Right lung (tissue), 10 donors: Measurements from ENCODE around the gene TCF21. TPM values are rescaled to one million over a fixed set of nuclear protein-coding genes. Genes with fewer than 3 reads are reported as not detected.
"Not testable (repeated sequence)": the region's sequence is repeated elsewhere in the genome, so short reads cannot be mapped to it uniquely, and the experiment has no call there.

Experiments used
- DNase-seq, 2 donors: peaks; one replicate each; pipeline ENCODE4 v3.0.0-alpha.2; 2013
- long read RNA-seq, 8 donors: transcript quantifications; one replicate each; lab custom pipeline, GENCODE V29; 2026
- polyA plus RNA-seq, 5 donors: library from polyadenylated mRNA; unstranded; fragments of 120-200 nt; gene quantifications; one replicate each; pipeline versions ENCODE4 v1.2.1 to v1.2.3, GENCODE V29; 2013; ENCODE audit warnings: inconsistent platforms in 1 of 5, low replicate concordance in 1 of 5; ENCODE audit not compliant: insufficient read length in 5 of 5, insufficient read depth in 1 of 5

TCF21 gene
- polyA plus RNA-seq: 100 to 1,000 TPM; 122 to 206 (median 174) TPM
- long read RNA-seq, donor 1, full-length matches to known transcripts: 243 of 243 reads
- long read RNA-seq, donor 1, partial matches to known transcripts: 0 of 243 reads
- long read RNA-seq, donor 1, other reads (novel, unspliced or antisense): 0 of 243 reads
- long read RNA-seq, donor 2, full-length matches to known transcripts: 84 of 84 reads
- long read RNA-seq, donor 2, partial matches to known transcripts: 0 of 84 reads
- long read RNA-seq, donor 2, other reads (novel, unspliced or antisense): 0 of 84 reads
- long read RNA-seq, donor 3, full-length matches to known transcripts: 129 of 129 reads
- long read RNA-seq, donor 3, partial matches to known transcripts: 0 of 129 reads
- long read RNA-seq, donor 3, other reads (novel, unspliced or antisense): 0 of 129 reads
- long read RNA-seq, donor 4, full-length matches to known transcripts: 123 of 123 reads
- long read RNA-seq, donor 4, partial matches to known transcripts: 0 of 123 reads
- long read RNA-seq, donor 4, other reads (novel, unspliced or antisense): 0 of 123 reads
- long read RNA-seq, donor 5, full-length matches to known transcripts: 190 of 198 reads
- long read RNA-seq, donor 5, partial matches to known transcripts: 8 of 198 reads
- long read RNA-seq, donor 5, other reads (novel, unspliced or antisense): 0 of 198 reads
- long read RNA-seq, donor 6, full-length matches to known transcripts: 201 of 247 reads
- long read RNA-seq, donor 6, partial matches to known transcripts: 46 of 247 reads
- long read RNA-seq, donor 6, other reads (novel, unspliced or antisense): 0 of 247 reads
- long read RNA-seq, donor 7, full-length matches to known transcripts: 40 of 40 reads
- long read RNA-seq, donor 7, partial matches to known transcripts: 0 of 40 reads
- long read RNA-seq, donor 7, other reads (novel, unspliced or antisense): 0 of 40 reads
- long read RNA-seq, donor 8, full-length matches to known transcripts: 67 of 67 reads
- long read RNA-seq, donor 8, partial matches to known transcripts: 0 of 67 reads
- long read RNA-seq, donor 8, other reads (novel, unspliced or antisense): 0 of 67 reads

DNA sequence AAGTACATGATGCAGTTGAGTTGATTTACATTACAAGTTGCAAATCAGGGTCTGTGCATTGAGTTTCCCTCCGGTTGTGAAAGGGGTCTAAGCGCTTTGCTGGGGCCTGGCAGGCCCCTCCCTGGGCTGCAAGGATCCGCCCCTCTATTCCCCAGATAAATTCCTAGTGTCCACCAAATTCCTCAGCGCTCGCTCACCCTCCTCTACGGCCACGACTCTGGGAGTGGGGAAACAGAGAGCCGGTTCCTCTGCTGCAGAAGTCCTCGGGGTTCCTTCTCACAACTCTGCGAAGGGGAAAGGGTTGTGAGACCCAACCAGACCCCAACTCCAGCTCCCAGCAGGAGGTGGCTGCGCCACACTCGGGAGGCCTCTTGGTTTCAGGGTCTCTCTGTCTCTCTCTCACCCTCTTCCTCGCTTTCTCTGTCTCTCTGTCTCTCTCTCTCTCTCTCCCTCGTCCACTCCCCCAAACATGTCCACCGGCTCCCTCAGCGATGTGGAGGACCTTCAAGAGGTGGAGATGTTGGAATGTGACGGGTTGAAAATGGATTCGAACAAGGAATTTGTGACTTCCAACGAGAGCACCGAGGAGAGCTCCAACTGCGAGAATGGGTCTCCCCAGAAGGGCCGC lies at the start of gene TCF21:
TSS of gene TCF21 (plus strand) at position 185 of the 628 bp plus-strand sequence. CDS start at position 470, 285 bp downstream.
- DNase-seq: peak; percentile 89 to 94

DNA sequence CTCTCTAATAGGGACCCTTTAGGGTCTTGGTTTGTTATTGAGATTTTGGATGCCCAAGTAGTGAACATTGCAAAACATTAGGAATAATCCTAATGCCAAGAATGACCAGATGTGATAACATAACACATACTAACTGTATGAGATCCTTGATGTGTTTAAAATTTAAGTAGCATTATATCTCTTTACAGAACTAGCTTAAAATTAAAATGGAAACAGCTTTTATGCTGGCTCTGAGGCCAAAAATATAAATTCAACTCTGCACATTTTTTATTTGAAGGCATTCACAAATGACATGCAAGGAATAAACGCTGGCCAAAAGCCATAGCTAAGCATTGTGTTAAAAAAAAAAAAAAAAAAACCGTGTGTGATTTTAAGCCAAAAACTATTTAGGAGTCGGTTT lies 47.7 kb upstream of the TCF21 start:
- DNase-seq: peak; percentile 49 to 50

DNA sequence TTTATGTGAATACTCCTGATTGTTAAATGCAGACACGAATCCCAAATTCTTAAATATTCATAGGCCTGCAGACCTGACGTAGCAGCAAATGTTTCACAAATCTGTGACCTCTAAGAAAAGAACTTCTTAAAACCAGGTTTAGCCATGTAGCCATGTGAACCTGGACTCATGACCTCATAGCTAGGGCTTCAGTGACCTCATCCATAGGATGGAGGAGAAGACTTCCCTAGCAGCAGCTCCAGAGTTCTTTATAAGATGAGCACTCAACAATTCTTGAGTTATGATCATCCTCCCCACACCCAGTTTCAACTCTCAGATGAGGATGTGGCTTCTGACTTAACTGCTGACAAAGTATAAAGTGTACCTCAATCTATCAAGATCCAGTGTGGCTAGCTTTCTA lies 45.8 kb upstream of the TCF21 start:
- DNase-seq: no peak

DNA sequence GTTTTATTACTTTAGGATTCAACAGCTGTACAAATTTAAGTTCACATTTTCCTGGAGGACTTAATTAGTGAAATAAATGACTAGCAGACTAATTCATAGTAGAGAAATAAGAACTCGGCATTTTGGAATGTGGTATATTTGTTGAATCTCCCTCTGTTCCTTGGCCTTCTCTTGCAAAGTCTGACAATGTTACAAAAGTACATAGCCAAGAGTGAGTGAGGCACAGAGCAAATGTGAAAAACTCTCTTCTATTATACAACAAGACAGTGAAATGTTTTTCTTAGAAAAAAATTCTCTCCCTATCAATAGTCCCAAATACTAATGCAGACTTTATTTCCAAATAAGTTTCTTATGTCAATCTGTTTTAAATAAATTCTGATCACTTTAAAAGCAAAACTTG lies 44.2 kb upstream of the TCF21 start:
- no peak for DNase-seq

DNA sequence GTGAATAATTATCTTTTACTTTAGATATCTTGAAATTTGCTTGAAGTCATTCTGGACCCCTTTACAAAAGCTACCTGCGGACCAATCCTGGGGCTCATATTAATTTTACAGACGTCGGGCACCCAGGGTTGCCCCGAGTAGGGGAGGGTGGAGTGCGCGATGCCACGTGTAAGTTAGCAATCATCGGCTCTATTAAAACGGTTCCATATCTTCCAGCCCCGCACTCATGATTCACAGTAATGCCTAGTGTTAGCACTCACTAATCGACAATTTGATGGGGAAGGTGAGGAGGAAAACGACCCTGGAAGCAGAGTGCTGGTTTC lies 34.9 kb upstream of the TCF21 start:
- DNase-seq: no peak

DNA sequence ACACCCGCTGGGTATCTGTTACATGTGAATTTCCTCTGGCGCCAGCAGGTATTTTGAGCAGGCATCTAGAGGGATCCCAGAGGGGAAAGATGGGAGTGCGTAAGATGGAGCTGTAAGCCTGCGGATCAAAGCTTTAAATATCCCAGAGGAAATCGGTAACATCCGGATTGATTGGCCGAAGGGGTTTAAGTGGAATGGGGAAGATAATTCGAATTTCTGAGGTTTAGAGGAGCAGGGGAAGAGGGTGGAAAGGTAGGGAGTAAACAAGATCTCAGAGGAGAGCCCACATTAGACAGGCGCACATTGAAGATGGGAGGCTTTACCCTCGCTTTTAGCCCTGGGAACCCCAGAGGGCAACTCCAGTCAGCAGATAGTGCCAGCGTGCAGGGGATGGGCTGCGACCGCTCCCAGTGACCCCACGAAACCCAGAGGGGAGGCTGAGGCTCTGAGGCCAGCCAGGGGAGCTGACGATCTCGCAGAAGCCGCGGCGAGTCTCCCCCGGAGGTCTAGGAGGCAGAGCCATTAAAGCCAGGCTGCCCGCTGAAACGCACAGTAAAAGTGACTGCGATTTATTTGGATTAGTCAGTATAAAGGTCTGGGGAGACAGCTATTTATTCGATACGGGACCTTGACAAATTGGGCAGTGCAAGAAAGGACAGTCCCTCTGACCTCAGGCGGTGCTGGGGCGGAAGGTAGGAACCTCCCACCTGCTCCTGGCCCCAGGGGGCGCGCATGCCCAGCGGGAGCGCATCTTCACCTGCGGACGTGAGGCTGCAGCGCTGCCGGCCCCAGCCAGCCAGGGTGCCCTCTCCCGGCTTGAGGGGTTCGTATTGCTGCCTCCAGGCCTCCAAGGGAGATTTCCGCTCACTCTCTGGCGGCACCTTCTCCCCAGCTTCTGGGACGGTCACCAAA lies 34.3 kb upstream of the TCF21 start:
- DNase-seq: no peak

DNA sequence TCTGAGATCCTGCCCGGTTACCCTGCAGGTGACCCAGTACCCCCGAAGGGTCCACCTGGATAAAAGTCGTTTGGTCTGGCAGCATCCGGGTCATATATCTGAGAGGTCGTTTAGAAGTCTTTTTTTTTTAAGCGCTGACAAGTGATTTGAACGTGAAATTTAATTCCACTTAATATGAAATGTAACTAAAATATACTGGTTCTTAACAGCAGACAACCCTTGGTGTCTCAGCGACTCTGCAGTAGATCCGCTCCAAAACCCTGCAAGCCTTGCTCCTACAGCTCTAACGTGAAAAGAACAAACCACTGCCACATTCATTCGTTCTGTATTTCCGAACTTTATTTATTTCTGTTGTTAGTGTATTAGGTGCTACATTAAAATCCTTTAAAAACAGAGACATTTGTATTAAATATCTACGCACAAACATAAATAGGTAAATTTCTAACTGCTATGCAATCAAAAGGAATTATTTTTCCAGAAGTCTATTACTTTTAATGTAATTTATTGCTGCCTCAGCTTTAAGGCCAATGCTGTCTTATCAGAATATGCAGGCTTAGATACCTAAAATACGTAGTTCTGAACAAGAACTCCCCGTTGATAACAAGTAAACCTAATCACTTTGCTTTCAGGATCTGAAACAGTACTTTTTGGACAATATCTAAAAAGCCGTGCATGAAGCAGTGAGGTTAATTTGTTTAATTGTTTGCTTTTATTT lies 33.5 kb upstream of the TCF21 start:
- DNase-seq: no peak

DNA sequence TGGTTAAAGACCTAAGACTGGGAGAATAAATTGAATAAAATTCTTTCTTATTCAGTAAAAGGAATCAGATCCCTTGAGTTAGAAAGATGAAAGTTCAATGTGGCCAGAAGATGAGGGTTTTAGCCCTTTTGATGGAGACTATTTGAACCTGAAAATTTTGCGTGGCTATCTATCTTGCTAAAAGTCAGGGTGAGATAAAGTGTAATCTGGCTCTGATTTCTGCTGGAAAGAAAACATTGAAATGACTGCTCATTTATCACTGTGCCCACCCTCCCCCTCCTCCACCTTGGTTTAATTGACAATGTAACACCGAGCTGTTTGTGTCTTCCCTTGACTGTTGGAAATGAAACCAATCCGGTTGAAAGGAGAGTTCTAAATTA lies 32.9 kb upstream of the TCF21 start:
- DNase-seq: no peak

DNA sequence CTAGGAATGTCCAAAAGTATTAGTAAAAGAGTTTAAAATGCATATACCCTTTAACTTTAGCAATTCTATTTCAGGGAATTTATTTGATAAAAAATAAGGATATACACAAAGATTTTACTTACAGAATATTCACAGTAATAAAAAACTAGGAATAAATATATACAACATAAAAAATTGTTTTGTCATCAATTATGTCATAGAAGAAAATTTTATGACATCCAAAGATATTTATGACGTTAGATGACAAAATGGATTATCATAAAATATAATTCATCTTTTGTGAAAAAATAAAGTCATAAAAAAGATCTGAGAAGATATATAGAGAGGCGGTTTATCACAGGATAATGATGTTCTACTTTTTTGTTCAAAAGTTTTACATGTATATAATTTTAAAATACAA lies 32.0 kb upstream of the TCF21 start:
- no peak for DNase-seq

DNA sequence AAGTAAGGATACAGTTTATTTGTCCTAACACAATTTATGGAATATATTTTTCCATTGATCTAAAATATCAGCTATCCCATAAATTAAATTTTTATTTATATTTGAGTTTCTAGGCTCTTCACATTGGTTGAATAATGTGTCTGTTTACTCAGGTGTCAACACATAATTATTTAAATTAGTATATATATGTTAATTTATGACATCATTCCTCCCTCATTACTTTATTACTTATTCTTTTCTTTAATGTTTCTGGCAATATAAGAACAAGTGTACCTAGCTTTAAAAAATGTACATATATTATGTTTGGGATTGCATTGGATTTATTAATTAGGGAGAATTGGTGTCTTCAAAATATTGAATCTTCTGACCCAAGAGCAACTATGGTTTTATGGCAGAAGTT lies 31.2 kb upstream of the TCF21 start:
- no peak for DNase-seq

DNA sequence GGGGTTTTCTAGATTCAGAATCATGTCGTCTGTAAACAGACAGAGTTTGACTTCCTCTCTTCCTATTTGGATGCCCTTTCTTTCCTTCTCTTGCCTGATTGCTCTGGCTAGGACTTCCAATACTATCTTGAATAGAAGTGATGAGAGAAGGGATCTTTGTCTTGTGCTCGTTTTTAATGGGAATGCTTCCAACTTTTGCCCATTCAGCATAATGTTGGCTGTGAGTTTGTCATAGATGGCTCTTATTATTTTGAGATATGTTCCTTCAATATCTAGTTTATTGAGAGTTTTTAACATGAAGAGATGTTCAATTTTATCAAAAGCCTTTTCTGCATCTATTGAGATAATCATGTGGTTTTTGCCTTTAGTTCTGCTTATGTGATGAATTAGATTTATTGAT lies 27.6 kb upstream of the TCF21 start:
- not testable (repeated sequence) for DNase-seq

DNA sequence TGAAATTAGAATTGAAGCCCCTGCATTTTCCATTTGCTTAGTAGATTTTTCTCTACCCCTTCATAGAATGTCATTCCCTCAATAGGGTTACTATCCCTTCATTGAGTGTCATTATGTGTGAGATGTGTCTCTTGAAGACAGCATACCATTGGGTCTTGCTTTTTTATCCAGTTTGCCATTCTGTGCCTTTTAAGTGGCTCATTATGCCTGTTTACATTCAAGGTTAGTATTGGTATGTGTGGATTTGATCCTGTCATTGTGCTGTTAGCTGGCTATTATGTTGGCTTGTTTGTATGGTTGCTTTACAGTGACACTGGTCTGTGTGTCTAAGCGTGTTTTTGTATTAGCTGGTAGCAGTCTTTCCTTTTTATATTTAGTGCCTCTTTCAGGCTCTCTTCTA lies 25.7 kb upstream of the TCF21 start:
- no peak for DNase-seq

DNA sequence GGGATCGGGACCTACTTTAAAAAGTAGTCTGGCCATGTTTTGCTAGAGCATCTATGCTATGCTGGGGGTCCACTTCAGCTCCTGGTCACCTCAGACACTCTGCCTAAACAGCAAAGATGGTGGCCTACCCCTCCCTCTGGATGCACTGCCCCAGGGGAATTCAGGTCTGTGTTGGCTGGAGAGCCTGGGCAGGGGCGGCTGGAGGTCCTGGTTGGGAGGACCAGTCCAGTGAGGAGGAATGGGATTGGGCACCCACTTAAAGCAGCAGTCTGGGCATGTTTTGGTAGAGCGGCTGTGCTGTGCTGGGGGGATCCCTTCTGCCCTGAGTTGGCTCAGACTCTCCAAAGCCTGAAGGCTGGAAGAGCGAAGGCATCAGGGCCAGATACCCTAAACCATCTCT lies 23.2 kb upstream of the TCF21 start:
- DNase-seq: no peak

DNA sequence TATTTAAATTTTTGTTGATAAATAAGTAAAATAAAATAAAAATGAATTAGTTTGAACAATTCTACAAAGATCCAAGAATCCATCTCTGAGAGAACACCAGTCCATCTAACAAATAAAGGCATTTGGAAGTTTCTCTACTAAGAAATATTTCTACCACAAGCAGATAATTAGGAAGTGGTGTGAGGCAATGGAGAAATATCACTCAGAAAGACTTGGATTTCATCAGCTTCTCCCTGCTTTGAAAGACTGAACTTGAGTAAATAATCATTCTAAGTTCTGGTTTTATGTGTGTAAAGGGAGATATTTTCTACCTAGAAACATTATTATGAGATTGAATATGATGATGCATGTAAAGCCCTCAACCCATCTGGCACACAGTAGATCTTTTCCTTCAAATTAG lies 17.8 kb upstream of the TCF21 start:
- DNase-seq: no peak

DNA sequence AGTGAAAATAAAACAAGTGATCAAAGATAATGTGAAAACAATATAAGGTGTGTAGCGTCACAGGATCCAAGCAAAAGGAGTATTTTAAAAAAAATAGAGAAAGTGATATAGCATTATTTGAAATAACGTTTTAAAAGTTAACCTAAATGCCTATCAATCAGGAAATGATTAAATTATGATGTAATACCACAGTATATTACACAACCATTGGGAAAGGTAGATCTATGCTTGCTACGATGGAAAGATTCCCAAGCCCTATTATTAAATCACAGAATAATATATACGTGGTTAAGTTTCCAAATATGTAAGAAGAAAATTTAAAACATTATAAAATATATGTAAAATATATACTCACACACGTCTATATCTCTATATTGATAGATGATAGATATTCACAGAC lies 15.4 kb upstream of the TCF21 start:
- no peak for DNase-seq

DNA sequence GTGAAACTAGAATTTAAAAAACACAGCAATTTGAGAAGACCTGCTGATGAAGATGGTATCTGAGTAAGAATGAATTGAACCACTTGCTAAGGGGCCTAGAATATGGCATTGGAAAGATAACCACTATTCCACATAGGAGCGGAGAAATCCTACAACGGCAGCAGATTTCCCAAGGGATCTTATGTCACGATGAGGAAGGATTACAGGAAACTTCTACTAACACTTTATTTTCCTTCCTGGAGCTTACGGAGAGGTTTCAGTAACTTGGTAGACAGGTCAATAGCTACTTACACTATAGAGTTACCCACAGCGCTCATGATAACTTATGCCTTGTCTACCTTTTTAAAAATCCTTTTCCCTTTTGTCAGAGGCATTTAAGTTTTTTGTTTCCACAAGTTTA lies 11.8 kb upstream of the TCF21 start:
- DNase-seq: no peak

DNA sequence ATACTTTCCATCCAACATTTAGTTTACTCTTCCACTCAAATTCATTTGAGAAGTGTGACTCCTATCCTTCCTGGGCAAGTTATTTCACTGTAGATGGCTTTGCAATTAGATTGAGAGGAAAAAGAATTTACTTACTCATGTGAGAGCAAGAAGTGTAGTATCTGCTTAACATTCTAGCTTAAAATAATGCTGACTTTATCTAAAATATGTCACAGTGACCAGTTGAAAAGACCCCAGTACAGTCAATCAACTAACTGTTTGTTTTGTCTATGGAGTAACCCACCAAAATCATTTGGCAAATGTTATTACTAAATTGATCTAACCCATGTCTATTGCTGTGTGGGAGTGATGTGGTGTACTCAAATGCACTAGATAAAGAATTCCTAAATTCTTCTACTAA lies 8.9 kb upstream of the TCF21 start:
- DNase-seq: no peak

DNA sequence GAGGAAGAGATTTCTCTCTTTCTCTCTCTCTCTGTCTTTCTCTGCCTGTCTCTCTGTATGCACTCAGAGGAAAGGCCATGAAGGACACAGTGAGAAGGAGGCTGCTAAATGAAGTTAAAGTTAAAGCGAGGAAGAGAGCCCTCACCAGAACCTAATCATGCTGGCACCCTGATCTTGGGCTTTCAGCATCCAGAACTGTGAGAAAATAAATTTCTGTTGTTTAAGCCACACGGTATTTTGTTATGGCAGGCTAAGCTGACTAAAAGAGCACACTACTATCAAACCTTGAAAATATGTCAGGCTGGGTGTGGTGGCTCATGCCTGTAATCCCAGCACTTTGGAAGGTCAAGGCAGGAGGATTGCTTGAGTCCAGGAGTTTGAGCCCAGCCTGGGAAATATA lies 8.0 kb upstream of the TCF21 start:
- no peak for DNase-seq

DNA sequence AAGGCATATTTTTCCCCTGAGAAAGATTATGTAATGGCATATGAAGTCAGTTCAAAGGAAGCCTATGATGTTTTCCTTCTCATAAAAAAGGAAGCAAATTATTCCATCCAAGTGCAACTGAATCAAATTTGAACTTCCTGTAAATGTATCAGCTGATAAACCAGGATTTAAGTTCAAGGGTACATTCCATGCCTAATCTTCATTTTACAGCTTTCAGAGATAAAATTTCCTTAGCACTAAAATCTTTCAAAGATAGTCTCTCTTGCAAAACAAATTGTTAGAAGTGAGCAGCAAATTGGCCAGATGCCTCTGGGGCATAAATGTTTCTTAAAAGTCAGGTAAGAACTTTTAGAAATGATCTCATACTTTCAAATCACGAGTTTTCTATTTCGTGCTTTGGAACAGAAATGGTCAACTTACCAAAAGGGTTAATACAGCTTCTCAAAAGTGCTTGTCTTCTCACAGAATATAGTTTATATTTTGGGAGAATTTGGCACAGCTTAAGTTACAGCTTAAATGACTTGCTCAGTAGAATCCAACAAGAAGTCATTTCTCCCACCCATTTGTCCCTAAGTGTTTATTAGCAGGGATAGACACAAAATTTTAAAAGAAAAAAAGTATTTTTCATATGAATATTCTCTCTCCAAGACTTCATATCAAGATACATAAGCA lies 2.7 kb upstream of the TCF21 start:
- peak in 1 of 2 donors; percentile 42 for DNase-seq
